MM.1S (cell line): ENCODE data around the gene RAB25.

Source experiments
- EZH2 ChIP-seq: fragments of 300-600 bp; sonication (generic); optimal IDR thresholded peaks from 2 replicates; pipeline ENCODE3; 2017; ENCODE audit warnings: low read depth, mild to moderate bottlenecking, antibody characterized with exemption, low read length, mixed read lengths
- TF ChIP-seq, protein P1 (sequence below): fragments of 300-600 bp; sonication (generic); IDR thresholded peaks from 2 replicates; pipeline ENCODE4 v1.5.1; 2016; ENCODE audit warnings: antibody characterized with exemption, low read length, mixed read lengths

DNA sequence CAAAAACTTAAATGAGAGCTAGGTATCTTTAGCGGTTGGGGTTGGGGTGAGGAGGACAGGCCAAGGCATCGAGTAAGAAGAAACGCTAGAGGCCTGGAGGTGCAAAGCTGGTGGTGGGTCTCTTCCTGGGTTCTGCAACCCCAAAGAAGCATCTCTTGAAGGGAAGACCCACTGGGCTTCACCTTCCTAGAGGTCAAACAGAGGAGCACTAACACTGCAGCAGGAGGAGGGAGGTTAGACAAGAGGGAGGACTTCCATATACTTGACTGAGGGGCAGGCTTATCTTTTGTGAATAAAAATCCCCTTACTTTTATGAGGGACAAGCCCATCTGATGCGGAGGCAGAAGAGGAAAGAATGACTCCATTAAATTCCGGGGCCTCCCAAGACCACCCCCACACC, 18.8 kb downstream of the RAB25 start:
- TF ChIP-seq, protein P1, sequence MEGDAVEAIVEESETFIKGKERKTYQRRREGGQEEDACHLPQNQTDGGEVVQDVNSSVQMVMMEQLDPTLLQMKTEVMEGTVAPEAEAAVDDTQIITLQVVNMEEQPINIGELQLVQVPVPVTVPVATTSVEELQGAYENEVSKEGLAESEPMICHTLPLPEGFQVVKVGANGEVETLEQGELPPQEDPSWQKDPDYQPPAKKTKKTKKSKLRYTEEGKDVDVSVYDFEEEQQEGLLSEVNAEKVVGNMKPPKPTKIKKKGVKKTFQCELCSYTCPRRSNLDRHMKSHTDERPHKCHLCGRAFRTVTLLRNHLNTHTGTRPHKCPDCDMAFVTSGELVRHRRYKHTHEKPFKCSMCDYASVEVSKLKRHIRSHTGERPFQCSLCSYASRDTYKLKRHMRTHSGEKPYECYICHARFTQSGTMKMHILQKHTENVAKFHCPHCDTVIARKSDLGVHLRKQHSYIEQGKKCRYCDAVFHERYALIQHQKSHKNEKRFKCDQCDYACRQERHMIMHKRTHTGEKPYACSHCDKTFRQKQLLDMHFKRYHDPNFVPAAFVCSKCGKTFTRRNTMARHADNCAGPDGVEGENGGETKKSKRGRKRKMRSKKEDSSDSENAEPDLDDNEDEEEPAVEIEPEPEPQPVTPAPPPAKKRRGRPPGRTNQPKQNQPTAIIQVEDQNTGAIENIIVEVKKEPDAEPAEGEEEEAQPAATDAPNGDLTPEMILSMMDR: no peak
- TF ChIP-seq EZH2: no peak
